H1 (cell line): ENCODE results near the gene PAK2. TPM values are rescaled to one million over a fixed set of nuclear protein-coding genes. Genes with fewer than 3 reads are reported as not detected.

Source experiments
- SAP30 ChIP-seq: fragments of 300-600 bp; sonication (generic); IDR thresholded peaks from 2 replicates; pipeline ENCODE4 v1.7.1; 2012; ENCODE audit warnings: low read length, moderate library complexity, mild to moderate bottlenecking, inconsistent platforms; ENCODE audit not compliant: insufficient read depth, insufficient replicate concordance
- polyA plus RNA-seq, 7 experiments: library from polyadenylated mRNA; depleted of rRNA in 3 of 7; stranded (reverse) in 5 of 7; unstranded in 2 of 7; fragments of >200 nt in 5 of 7; fragments of 200-250 nt in 2 of 7; gene quantifications; 1 replicate in 5 of 7; 2 replicates in 1 of 7; 4 replicates in 1 of 7; pipeline versions ENCODE4 v1.2.1 to v1.2.3, GENCODE V29; 2011 to 2013; ENCODE audit warnings: missing spikeins in 2 of 7, mixed read lengths in 2 of 7
- total RNA-seq: library from RNA; stranded (reverse); fragmentation: NEBNext Ultra II Directional; extraction: Animal tissue kit (Norgen Biotek cat#: 25700); gene quantifications from 2 replicates; pipeline ENCODE4 v1.2.1, GENCODE V29; 2021

The PAK2 gene
- total and polyA plus RNA-seq, 2 of the 8 experiments (the other 6 are each of a cell fraction or from before 2014, with no cell fraction given), result 13.1 to 60.5 TPM

DNA sequence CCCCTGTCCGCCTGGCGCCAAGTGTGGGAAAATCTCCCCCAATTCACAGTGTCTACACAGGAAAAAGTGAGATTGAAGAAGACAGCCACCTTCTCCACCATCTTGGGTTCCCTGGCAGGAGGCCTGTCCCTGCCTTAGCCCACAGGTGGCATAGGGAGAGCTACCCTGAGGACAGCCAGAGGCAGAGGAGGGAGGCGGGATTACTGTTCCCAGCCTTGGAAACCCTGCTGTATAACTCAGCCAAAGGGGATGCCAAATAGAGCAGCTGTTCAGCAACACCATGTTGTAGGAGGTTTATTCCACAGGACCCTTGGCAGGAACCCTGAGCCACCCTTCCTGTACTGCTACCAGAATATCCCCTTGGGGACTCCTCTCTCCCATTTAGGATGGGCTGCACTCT is 54.8 kb downstream of the PAK2 start (continued):
- TF ChIP-seq SAP30, result no peak
